ENCODE measurements around the gene IP6K2. TPM values are rescaled to one million over a fixed set of nuclear protein-coding genes. Genes with fewer than 3 reads are reported as not detected.

The IP6K2 gene
- total RNA-seq, 5 donors from 2014 or later (not counting 1 experiment from before 2014, with no cell fraction given) = 69.0 to 95.7 (median 77.6) TPM

- ATAC-seq (replicated peaks in 1 of 4) (no peak), DNase-seq (no peak)
- Mint-ChIP-seq H3K27me3 (no peaks in the 10 kb centered on the region), H3K27ac (no peak overlapping the region), H3K4me1 (peaks cover 33 to 53% (median 49%) of the 10 kb centered on the region in 3 donors), H3K9me3 (no peaks in the 10 kb centered on the region), H3K36me3 (peaks cover 40% of the 10 kb centered on the region), H3K4me3 (no peak overlapping the region)
- WGBS (ENCODE audit: insufficient coverage) = 100% methylated on average over 3 of the region's 17 CpGs
- H3K9me3 ChIP-seq = no peaks in the 10 kb centered on the region
- POLR2A ChIA-PET = interaction anchor here in 1 of 2 donors (0.5 kb wide), 1 partner anchor 1136 kb away, joined by 13 read pairs; no protein-coding TSS in a partner anchor
- no peak overlapping the region for H3K27ac ChIP-seq (ENCODE audit: low read length)
- no peak overlapping the region for H3K4me3 ChIP-seq (ENCODE audit: control insufficient read depth in 1 of 2, extremely low read depth in 1 of 2, low read length in 1 of 2)
- H3K27me3 ChIP-seq (replicated peaks in 1 of 2; ENCODE audit: control insufficient read depth in 2 of 2, extremely low read depth in 1 of 2, insufficient read depth in 2 of 2, low read length in 1 of 2) = no peaks in the 10 kb centered on the region
- H3K36me3 ChIP-seq (ENCODE audit: control insufficient read depth in 2 of 2, extremely low read depth in 1 of 2, insufficient read depth in 1 of 2, low read length in 1 of 2) = peaks cover 7 to 42% of the 10 kb centered on the region in 2 donors
- peaks cover 4 to 39% of the 10 kb centered on the region in 2 experiments for H3K4me1 ChIP-seq (ENCODE audit: control insufficient read depth in 1 of 2, extremely low read depth in 1 of 2, insufficient read depth in 2 of 2, low read length in 2 of 2)
- CTCF ChIA-PET = no interaction called here
These were observed 34.9 kb downstream of the IP6K2 start for GRCh38 chr3:48681974-48682610.

GRCh38 chr3:48681541-48681880 lies 35.5 kb downstream of the IP6K2 start:
- ChIA-PET POLR2A (interaction anchor here in 1 of 2 donors (0.5 kb wide), 1 partner anchor 1137 kb away, joined by 13 read pairs; no protein-coding TSS in a partner anchor), CTCF (no interaction called here)
- no peaks in the 10 kb centered on the region for H3K9me3 ChIP-seq
- no peak overlapping the region for H3K4me3 ChIP-seq (ENCODE audit: control insufficient read depth in 1 of 2, extremely low read depth in 1 of 2, low read length in 1 of 2)
- no peaks in the 10 kb centered on the region for H3K27me3 ChIP-seq (replicated peaks in 1 of 2; ENCODE audit: control insufficient read depth in 2 of 2, extremely low read depth in 1 of 2, insufficient read depth in 2 of 2, low read length in 1 of 2)
- no CpG with 5 or more reads among the region's 7 CpGs for WGBS (ENCODE audit: insufficient coverage)
- ATAC-seq (replicated peaks in 1 of 4) (no peak), DNase-seq (no peak)
- no peak overlapping the region for H3K4me3 Mint-ChIP-seq
- peaks cover 31 to 51% (median 45%) of the 10 kb centered on the region in 3 donors for H3K4me1 Mint-ChIP-seq
- H3K27me3 Mint-ChIP-seq = no peaks in the 10 kb centered on the region
- H3K9me3 Mint-ChIP-seq = no peaks in the 10 kb centered on the region
- peaks cover 4 to 36% of the 10 kb centered on the region in 2 experiments for H3K4me1 ChIP-seq (ENCODE audit: control insufficient read depth in 1 of 2, extremely low read depth in 1 of 2, insufficient read depth in 2 of 2, low read length in 2 of 2)
- no peak overlapping the region for H3K27ac Mint-ChIP-seq
- H3K36me3 Mint-ChIP-seq = peaks cover 40% of the 10 kb centered on the region
- H3K27ac ChIP-seq (ENCODE audit: low read length) = no peak overlapping the region
- H3K36me3 ChIP-seq (ENCODE audit: control insufficient read depth in 2 of 2, extremely low read depth in 1 of 2, insufficient read depth in 1 of 2, low read length in 1 of 2) = peaks cover 7 to 42% of the 10 kb centered on the region in 2 donors

- H3K36me3 ChIP-seq (ENCODE audit: control insufficient read depth in 2 of 2, extremely low read depth in 1 of 2, insufficient read depth in 1 of 2, low read length in 1 of 2) = peaks cover 7 to 42% of the 10 kb centered on the region in 2 donors
- Mint-ChIP-seq H3K27me3 (no peaks in the 10 kb centered on the region), H3K9me3 (no peaks in the 10 kb centered on the region), H3K36me3 (peaks cover 45% of the 10 kb centered on the region), H3K4me3 (no peak overlapping the region), H3K4me1 (peaks cover 29 to 48% (median 40%) of the 10 kb centered on the region in 3 donors), H3K27ac (no peak overlapping the region)
- CTCF ChIA-PET = no interaction called here
- H3K4me3 ChIP-seq (ENCODE audit: control insufficient read depth in 1 of 2, extremely low read depth in 1 of 2, low read length in 1 of 2) = no peak overlapping the region
- no peaks in the 10 kb centered on the region for H3K27me3 ChIP-seq (replicated peaks in 1 of 2; ENCODE audit: control insufficient read depth in 2 of 2, extremely low read depth in 1 of 2, insufficient read depth in 2 of 2, low read length in 1 of 2)
- H3K4me1 ChIP-seq (ENCODE audit: control insufficient read depth in 1 of 2, extremely low read depth in 1 of 2, insufficient read depth in 2 of 2, low read length in 2 of 2) = peaks cover 4 to 31% of the 10 kb centered on the region in 2 experiments
- DNase-seq = no peak
- POLR2A ChIA-PET = no interaction called here
- no peaks in the 10 kb centered on the region for H3K9me3 ChIP-seq
- no peak overlapping the region for H3K27ac ChIP-seq (ENCODE audit: low read length)
- 96% methylated on average over 16 of the region's 17 CpGs for WGBS (ENCODE audit: insufficient coverage)
- ATAC-seq (replicated peaks in 1 of 4) = no peak
These were observed 36.0 kb downstream of the IP6K2 start for GRCh38 chr3:48680811-48681540.

GRCh38 chr3:48679411-48680391 lies 37.3 kb downstream of the IP6K2 start:
- Mint-ChIP-seq H3K36me3 (peaks cover 48% of the 10 kb centered on the region), H3K27ac (no peak overlapping the region), H3K27me3 (no peaks in the 10 kb centered on the region), H3K4me1 (peaks cover 24 to 39% (median 33%) of the 10 kb centered on the region in 3 donors), H3K4me3 (no peak overlapping the region), H3K9me3 (no peaks in the 10 kb centered on the region)
- peaks cover 7 to 42% of the 10 kb centered on the region in 2 donors for H3K36me3 ChIP-seq (ENCODE audit: control insufficient read depth in 2 of 2, extremely low read depth in 1 of 2, insufficient read depth in 1 of 2, low read length in 1 of 2)
- WGBS (ENCODE audit: insufficient coverage) = 88% methylated on average over 16 of the region's 20 CpGs
- ATAC-seq (replicated peaks in 1 of 4) = no peak
- no peaks in the 10 kb centered on the region for H3K9me3 ChIP-seq
- H3K4me3 ChIP-seq (ENCODE audit: control insufficient read depth in 1 of 2, extremely low read depth in 1 of 2, low read length in 1 of 2) = no peak overlapping the region
- no peak for DNase-seq
- POLR2A ChIA-PET = no interaction called here
- CTCF ChIA-PET = no interaction called here
- H3K4me1 ChIP-seq (ENCODE audit: control insufficient read depth in 1 of 2, extremely low read depth in 1 of 2, insufficient read depth in 2 of 2, low read length in 2 of 2) = peaks cover 2 to 22% of the 10 kb centered on the region in 2 experiments
- no peak overlapping the region for H3K27ac ChIP-seq (ENCODE audit: low read length)
- H3K27me3 ChIP-seq (replicated peaks in 1 of 2; ENCODE audit: control insufficient read depth in 2 of 2, extremely low read depth in 1 of 2, insufficient read depth in 2 of 2, low read length in 1 of 2) = no peaks in the 10 kb centered on the region

DNA sequence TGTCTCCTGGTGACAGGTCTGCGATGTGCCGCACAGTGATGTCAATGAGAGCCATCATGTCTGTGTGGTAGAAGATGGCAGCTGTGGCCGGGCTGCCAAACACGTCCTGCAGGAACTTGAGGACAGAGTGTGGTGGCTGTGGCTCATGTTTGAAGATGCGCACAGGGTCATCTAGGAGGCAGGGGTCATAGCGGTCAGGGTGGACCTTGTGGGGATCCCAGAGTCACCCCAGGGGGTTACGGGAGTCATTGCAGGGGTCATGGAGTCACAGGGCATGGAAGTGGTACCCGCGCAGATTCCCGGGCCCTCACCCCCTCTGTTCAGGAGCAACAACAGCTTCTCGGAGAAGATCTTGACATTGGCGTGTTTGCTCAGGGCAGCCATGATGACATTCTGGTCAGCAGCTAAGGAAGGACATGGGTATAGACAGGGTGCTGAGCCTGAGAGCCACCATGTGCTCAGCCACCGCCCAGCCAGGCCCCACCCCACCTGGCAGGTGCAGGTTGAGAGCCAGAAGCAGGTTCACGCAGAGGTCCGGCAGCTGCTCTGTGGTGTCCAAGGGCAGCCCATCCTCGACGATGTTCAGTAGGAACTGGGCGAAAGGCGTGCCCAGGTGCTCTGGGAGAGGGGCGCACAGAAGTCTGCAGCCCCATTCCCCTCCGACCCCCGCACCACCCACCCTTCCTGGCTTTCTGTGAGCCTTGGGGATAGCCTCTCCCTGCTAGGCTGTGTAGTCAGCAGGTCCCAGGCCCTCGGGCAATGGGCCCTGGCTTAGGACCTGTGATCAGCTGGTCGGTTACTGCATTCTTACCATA lies 38.2 kb downstream of the IP6K2 start:
- H3K27ac ChIP-seq (ENCODE audit: low read length) = no peak overlapping the region
- 97% methylated on average over 23 of the region's 24 CpGs for WGBS (ENCODE audit: insufficient coverage)
- H3K36me3 ChIP-seq (ENCODE audit: control insufficient read depth in 2 of 2, extremely low read depth in 1 of 2, insufficient read depth in 1 of 2, low read length in 1 of 2) = peaks cover 7 to 42% of the 10 kb centered on the region in 2 donors
- no peaks in the 10 kb centered on the region for H3K27me3 Mint-ChIP-seq
- no peaks in the 10 kb centered on the region for H3K9me3 Mint-ChIP-seq
- ChIA-PET CTCF (no interaction called here), POLR2A (no interaction called here)
- H3K9me3 ChIP-seq = no peaks in the 10 kb centered on the region
- H3K36me3 Mint-ChIP-seq = peaks cover 48% of the 10 kb centered on the region
- H3K4me3 Mint-ChIP-seq = no peak overlapping the region
- H3K4me1 ChIP-seq (ENCODE audit: control insufficient read depth in 1 of 2, extremely low read depth in 1 of 2, insufficient read depth in 2 of 2, low read length in 2 of 2) = peaks cover 0 to 14% of the 10 kb centered on the region in 2 experiments
- H3K4me1 Mint-ChIP-seq = peaks cover 17 to 31% (median 23%) of the 10 kb centered on the region in 3 donors
- ATAC-seq (replicated peaks in 1 of 4) (no peak), DNase-seq (no peak)
- no peak overlapping the region for H3K4me3 ChIP-seq (ENCODE audit: control insufficient read depth in 1 of 2, extremely low read depth in 1 of 2, low read length in 1 of 2)
- no peaks in the 10 kb centered on the region for H3K27me3 ChIP-seq (replicated peaks in 1 of 2; ENCODE audit: control insufficient read depth in 2 of 2, extremely low read depth in 1 of 2, insufficient read depth in 2 of 2, low read length in 1 of 2)
- no peak overlapping the region for H3K27ac Mint-ChIP-seq
